ENCODE data around the gene ROR1. TPM values are rescaled to one million over a fixed set of nuclear protein-coding genes. Genes with fewer than 3 reads are reported as not detected.

The ROR1 gene
- total and polyA plus RNA-seq, 2 experiments from 2014 or later: 27.6 to 47.8 TPM

GRCh38 chr1:63898428-63899196 lies 124.8 kb downstream of the ROR1 start:
- Histone ChIP-seq H3K27me3 (no peaks in the 10 kb centered on the region), H3K4me3 (no peak overlapping the region), H3K36me3 (no peaks in the 10 kb centered on the region), H3K27ac (no peak overlapping the region), H3K9me3 (ENCODE audit: low read depth) (no peaks in the 10 kb centered on the region), H3K4me1 (ENCODE audit: low read depth) (no peaks in the 10 kb centered on the region)
- no peak for DNase-seq (ENCODE audit: low read depth in 1 of 2, low spot score in 1 of 2)
- no peak for TF ChIP-seq CTCF (IDR thresholded peaks at IDR 0.05; ENCODE audit: low read depth, low read length)

DNA sequence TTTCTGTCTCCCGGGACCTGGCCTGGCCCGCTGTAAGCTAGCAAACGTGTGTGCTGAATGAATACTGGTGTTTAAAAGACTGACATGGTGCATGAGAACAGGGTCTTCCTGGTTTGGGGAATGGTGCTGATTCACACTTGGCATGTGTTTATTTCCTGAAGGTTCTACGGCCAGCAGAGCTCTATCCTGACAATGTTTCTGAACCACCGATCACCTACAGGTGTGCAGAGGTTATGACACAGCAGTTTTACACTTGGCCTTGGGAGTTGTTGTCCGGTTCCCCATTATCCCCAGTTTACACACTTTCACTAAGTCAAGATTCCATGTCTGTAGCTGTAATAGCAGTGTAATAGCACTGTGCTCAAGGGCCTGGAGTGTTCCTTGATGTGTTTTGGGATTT lies 127.3 kb downstream of the ROR1 start:
- Histone ChIP-seq H3K27ac (no peak overlapping the region), H3K36me3 (no peaks in the 10 kb centered on the region), H3K4me1 (ENCODE audit: low read depth) (peaks cover 8% of the 10 kb centered on the region), H3K9me3 (ENCODE audit: low read depth) (no peaks in the 10 kb centered on the region), H3K4me3 (no peak overlapping the region), H3K27me3 (no peaks in the 10 kb centered on the region)
- no peak for TF ChIP-seq CTCF (IDR thresholded peaks at IDR 0.05; ENCODE audit: low read depth, low read length)
- no peak for DNase-seq (ENCODE audit: low read depth in 1 of 2, low spot score in 1 of 2)

GRCh38 chr1:63902844-63903589 lies 129.2 kb downstream of the ROR1 start:
- DNase-seq (ENCODE audit: low read depth in 1 of 2, low spot score in 1 of 2): peak in 1 of 2 donors; percentile 41
- no peak overlapping the region for H3K27ac ChIP-seq

DNA sequence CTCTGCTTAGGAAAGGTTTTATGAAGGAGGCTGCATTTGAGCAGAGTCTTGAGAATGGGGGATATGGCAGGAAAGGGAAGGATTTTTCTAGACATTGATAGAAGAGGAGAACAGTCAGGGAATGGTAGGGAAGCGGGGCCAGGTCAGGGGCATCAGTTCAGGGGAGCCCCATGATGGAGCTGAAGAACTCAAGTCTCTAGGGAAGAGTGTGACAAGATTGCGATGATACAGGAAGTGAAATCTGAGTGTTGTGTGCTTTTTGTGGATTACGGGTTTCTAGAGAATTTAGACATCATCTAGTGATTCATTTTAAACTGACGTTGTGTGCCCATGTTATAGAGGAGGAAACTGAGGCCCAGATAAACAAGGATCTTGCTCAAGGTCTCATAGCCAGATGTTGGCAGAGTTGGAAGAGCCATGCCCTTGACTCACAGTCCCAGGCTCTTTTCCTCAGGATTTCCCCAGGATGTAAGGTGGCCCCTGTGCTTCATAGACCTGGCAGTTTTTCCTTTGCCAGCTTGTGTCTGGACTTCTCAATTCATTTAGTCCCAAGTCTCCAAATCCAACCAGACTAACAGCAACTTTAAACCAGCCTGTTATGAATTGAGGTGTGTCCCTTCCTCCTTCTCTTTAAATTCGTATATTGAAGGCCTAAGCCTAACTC lies 130.3 kb downstream of the ROR1 start:
- H3K4me1 ChIP-seq (ENCODE audit: low read depth): peaks cover 17% of the 10 kb centered on the region
- no peak overlapping the region for H3K4me3 ChIP-seq
- H3K36me3 ChIP-seq: no peaks in the 10 kb centered on the region
- no peak overlapping the region for H3K27ac ChIP-seq
- H3K27me3 ChIP-seq: no peaks in the 10 kb centered on the region
- no peaks in the 10 kb centered on the region for H3K9me3 ChIP-seq (ENCODE audit: low read depth)
- TF ChIP-seq CTCF (IDR thresholded peaks at IDR 0.05; ENCODE audit: low read depth, low read length): no peak
- DNase-seq (ENCODE audit: low read depth in 1 of 2, low spot score in 1 of 2): no peak

More at GRCh38 chr1:63902844-63903589, 129.2 kb downstream of the ROR1 start:
- peaks cover 14% of the 10 kb centered on the region for H3K4me1 ChIP-seq (ENCODE audit: low read depth)
- H3K9me3 ChIP-seq (ENCODE audit: low read depth): no peaks in the 10 kb centered on the region
- no peak for TF ChIP-seq CTCF (IDR thresholded peaks at IDR 0.05; ENCODE audit: low read depth, low read length)
- no peak overlapping the region for H3K4me3 ChIP-seq
- H3K36me3 ChIP-seq: no peaks in the 10 kb centered on the region
- no peaks in the 10 kb centered on the region for H3K27me3 ChIP-seq

DNA sequence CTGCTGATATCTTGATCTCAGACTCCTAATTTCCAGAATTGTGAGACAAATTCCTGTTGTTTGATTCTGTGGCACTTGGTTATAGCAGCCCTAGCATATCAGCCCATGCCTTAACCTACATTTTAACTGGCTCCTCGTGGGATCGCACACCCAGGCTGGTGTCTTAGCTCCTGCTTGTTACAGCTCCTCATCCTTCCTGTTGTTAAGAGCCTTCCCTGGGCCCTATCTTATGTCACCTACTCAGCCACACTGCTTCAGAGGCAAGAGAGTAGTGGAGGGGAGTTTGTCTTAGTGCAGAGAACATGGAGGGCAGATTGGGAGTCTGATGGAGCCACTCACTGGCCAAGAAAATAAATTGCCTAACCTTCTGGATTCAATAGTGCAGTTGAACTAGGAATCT lies 131.0 kb downstream of the ROR1 start:
- H3K9me3 ChIP-seq (ENCODE audit: low read depth): no peaks in the 10 kb centered on the region
- no peak for DNase-seq (ENCODE audit: low read depth in 1 of 2, low spot score in 1 of 2)
- no peak overlapping the region for H3K4me3 ChIP-seq
- peaks cover 22% of the 10 kb centered on the region for H3K4me1 ChIP-seq (ENCODE audit: low read depth)
- no peaks in the 10 kb centered on the region for H3K36me3 ChIP-seq
- H3K27me3 ChIP-seq: no peaks in the 10 kb centered on the region
- TF ChIP-seq CTCF (IDR thresholded peaks at IDR 0.05; ENCODE audit: low read depth, low read length): no peak
- H3K27ac ChIP-seq: no peak overlapping the region
